DOHH2 (cell line): ENCODE results near the gene USP46.

ENCODE experiments used
- H3F3A ChIP-seq: fragments of 200-600 bp; sonication (generic), shearing (Covaris generic); 2 replicates; pipeline ENCODE4 v1.6.0; 2016; ENCODE audit warnings: antibody characterized with exemption, mild to moderate bottlenecking; ENCODE audit not compliant: control insufficient read depth, insufficient read depth
- H3K27ac ChIP-seq: fragments of 200-600 bp; sonication (generic); 2 replicates; pipeline ENCODE4 v1.5.1; 2014; ENCODE audit warnings: low read depth, mild to moderate bottlenecking, low read length, moderate library complexity
- H3K27me3 ChIP-seq: fragments of 200-600 bp; sonication (generic); 2 replicates; pipeline ENCODE4 v1.6.1; 2014; ENCODE audit warnings: mild to moderate bottlenecking, low read length, mixed read lengths; ENCODE audit not compliant: control insufficient read depth
- H3K36me3 ChIP-seq: fragments of 200-600 bp; sonication (generic); 2 replicates; pipeline ENCODE4 v1.6.1; 2014; ENCODE audit warnings: mild to moderate bottlenecking, low read length, moderate library complexity, mixed read lengths; ENCODE audit not compliant: control insufficient read depth
- H3K4me1 ChIP-seq: fragments of 200-600 bp; sonication (generic); 2 replicates; pipeline ENCODE4 v1.6.1; 2014; ENCODE audit warnings: mild to moderate bottlenecking, low read length, mixed read lengths; ENCODE audit not compliant: control insufficient read depth
- H3K4me2 ChIP-seq: fragments of 200-600 bp; sonication (generic); 2 replicates; pipeline ENCODE4 v1.6.0; 2014; ENCODE audit warnings: mild to moderate bottlenecking, low read length, moderate library complexity
- H3K4me3 ChIP-seq: fragments of 200-600 bp; sonication (generic); 2 replicates; pipeline ENCODE4 v1.5.1; 2014; ENCODE audit warnings: mild to moderate bottlenecking, low read length, mixed read lengths
- H3K79me2 ChIP-seq: fragments of 200-600 bp; sonication (generic); 2 replicates; pipeline ENCODE4 v1.6.1; 2014; ENCODE audit warnings: mild to moderate bottlenecking, low read length, mixed read lengths; ENCODE audit not compliant: control insufficient read depth
- H3K9me2 ChIP-seq: fragments of 200-600 bp; sonication (generic); replicated peaks from 2 replicates; pipeline ENCODE4 v1.6.1; 2014; ENCODE audit warnings: mild to moderate bottlenecking, low read length, mixed read lengths; ENCODE audit not compliant: control insufficient read depth
- H3K9me3 ChIP-seq: fragments of 200-600 bp; sonication (generic); 2 replicates; pipeline ENCODE4 v1.6.1; 2014; ENCODE audit warnings: antibody characterized with exemption, low read length, mixed read lengths; ENCODE audit not compliant: control insufficient read depth, insufficient read depth
- H4K20me1 ChIP-seq: fragments of 200-600 bp; sonication (generic); 2 replicates; pipeline ENCODE4 v1.6.0; 2014; ENCODE audit warnings: low read depth, mild to moderate bottlenecking, antibody characterized with exemption, low read length, moderate library complexity; ENCODE audit not compliant: control insufficient read depth, insufficient read depth
- EZH2phosphoT487 ChIP-seq: fragments of 200-600 bp; sonication (generic); IDR thresholded peaks from 2 replicates; pipeline ENCODE4 v1.6.1; 2017; ENCODE audit warnings: borderline replicate concordance, mild to moderate bottlenecking, antibody characterized with exemption, low read length, moderate library complexity, mixed read lengths
- TF ChIP-seq, protein P1 (sequence below): fragments of 200-600 bp; sonication (generic); IDR thresholded peaks from one replicate; pipeline ENCODE4 v1.5.1; 2014; ENCODE audit warnings: antibody characterized with exemption, mild to moderate bottlenecking, low read depth, low read length; ENCODE audit not compliant: poor library complexity, severe bottlenecking

USP46 gene

DNA sequence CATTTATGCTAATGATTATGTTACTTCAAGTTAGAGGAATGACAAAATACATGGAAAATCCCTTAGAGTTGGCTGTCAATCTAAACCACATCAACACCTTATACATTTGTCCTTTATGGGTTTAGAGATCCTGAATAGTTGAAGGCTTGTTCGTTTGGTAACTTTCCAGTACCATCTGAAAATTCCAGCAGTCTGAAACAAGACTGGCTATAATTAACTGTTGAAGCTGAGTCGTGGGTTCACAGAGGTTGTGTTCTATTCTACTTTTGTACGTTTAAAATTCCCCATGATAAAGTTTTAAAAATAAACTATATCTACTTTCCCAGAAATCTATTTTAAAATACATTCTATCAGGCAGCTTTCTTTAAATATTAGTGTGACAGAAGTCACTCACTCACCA lies 73.0 kb downstream of the USP46 start:
- Histone ChIP-seq H3K9me2 (no peaks in the 10 kb centered on the region), H3K27ac (no peak overlapping the region), H4K20me1 (no peaks in the 10 kb centered on the region), H3K36me3 (no peaks in the 10 kb centered on the region), H3K4me2 (no peak overlapping the region), H3F3A (no peaks in the 10 kb centered on the region), H3K4me1 (no peaks in the 10 kb centered on the region), H3K79me2 (no peaks in the 10 kb centered on the region), H3K27me3 (no peaks in the 10 kb centered on the region), H3K9me3 (no peaks in the 10 kb centered on the region), H3K4me3 (no peak overlapping the region)
- TF ChIP-seq, protein P1, sequence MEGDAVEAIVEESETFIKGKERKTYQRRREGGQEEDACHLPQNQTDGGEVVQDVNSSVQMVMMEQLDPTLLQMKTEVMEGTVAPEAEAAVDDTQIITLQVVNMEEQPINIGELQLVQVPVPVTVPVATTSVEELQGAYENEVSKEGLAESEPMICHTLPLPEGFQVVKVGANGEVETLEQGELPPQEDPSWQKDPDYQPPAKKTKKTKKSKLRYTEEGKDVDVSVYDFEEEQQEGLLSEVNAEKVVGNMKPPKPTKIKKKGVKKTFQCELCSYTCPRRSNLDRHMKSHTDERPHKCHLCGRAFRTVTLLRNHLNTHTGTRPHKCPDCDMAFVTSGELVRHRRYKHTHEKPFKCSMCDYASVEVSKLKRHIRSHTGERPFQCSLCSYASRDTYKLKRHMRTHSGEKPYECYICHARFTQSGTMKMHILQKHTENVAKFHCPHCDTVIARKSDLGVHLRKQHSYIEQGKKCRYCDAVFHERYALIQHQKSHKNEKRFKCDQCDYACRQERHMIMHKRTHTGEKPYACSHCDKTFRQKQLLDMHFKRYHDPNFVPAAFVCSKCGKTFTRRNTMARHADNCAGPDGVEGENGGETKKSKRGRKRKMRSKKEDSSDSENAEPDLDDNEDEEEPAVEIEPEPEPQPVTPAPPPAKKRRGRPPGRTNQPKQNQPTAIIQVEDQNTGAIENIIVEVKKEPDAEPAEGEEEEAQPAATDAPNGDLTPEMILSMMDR, result no peak
- TF ChIP-seq EZH2phosphoT487, result no peak

DNA sequence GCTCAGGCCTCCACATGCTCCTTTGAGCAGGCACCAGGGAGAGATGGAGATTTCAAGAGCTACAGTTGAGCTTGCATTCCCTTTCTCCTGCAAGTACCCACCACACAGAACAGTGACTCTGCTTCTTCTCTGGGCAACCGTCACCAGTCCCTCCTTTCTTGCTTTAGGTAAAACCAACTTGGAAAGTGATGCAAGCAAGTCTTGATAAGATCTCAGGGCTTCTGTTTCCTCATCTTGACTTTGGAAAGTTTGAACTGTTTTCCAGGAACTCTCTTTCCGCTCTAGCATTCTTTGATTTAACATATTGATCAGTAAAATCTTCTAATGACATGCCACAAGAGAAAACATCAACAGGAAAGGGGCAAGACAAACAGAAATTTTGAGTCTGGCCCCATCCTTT lies 73.7 kb downstream of the USP46 start:
- Histone ChIP-seq H3K9me3 (no peaks in the 10 kb centered on the region), H3K79me2 (no peaks in the 10 kb centered on the region), H3K9me2 (no peaks in the 10 kb centered on the region), H3K4me1 (no peaks in the 10 kb centered on the region), H3K27me3 (no peaks in the 10 kb centered on the region), H3K4me2 (no peak overlapping the region), H3K27ac (no peak overlapping the region), H3K4me3 (no peak overlapping the region), H3K36me3 (no peaks in the 10 kb centered on the region), H3F3A (no peaks in the 10 kb centered on the region), H4K20me1 (no peaks in the 10 kb centered on the region)
- no peak for TF ChIP-seq EZH2phosphoT487
- TF ChIP-seq, protein P1, result no peak

DNA sequence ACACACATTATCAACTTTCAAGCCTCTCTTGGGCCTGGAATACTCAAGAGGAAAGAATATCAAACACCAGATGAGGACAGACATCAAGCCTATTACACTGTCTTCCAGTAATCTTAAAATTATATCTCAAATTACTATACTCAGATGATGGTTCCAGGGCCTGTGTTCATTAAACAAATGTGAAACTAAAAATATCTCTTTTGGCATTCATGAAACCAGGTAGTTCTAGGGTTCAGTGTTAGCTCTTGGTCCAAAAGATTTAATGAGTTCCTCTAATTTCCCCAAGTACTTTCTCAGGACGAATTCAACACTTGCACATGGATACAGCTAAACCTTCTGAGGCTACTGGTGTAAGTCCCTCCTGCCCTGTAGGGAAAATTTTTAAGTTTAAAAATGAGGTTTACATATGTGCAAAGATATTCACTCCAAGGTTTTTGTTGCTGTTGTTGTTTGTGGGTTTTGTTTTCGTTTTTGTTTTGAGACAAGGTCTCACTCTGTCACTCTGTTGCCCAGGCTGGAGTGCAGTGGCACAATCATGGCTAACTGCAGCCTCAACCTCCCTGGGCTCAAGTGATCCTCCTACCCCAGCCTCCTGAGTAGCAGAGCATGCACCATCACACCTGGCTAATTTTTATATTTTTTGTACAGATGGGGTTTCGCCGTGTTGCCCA lies 79.4 kb downstream of the USP46 start:
- H3K79me2 ChIP-seq, result no peaks in the 10 kb centered on the region
- H3K4me1 ChIP-seq, result no peaks in the 10 kb centered on the region
- no peaks in the 10 kb centered on the region for H3F3A ChIP-seq
- no peaks in the 10 kb centered on the region for H4K20me1 ChIP-seq
- H3K36me3 ChIP-seq, result no peaks in the 10 kb centered on the region
- H3K9me3 ChIP-seq, result no peaks in the 10 kb centered on the region
- no peak overlapping the region for H3K4me3 ChIP-seq
- H3K9me2 ChIP-seq, result no peaks in the 10 kb centered on the region
- H3K4me2 ChIP-seq, result no peak overlapping the region
- no peak overlapping the region for H3K27ac ChIP-seq
- no peak for TF ChIP-seq EZH2phosphoT487
- TF ChIP-seq, protein P1, result no peak
- no peaks in the 10 kb centered on the region for H3K27me3 ChIP-seq
